DND-41 (cell line): ENCODE results near the gene SFTA2.

ENCODE experiments used
- CTCF ChIP-seq: IDR thresholded peaks from 2 replicates; pipeline ENCODE4 v1.5.1; 2012; ENCODE audit warnings: borderline replicate concordance, low read length, moderate library complexity, mild to moderate bottlenecking; ENCODE audit not compliant: poor library complexity, severe bottlenecking; ENCODE audit errors: extremely low read depth
- EZH2 ChIP-seq: IDR thresholded peaks from 3 replicates; pipeline ENCODE4 v1.6.1; 2012; ENCODE audit warnings: borderline replicate concordance, low read depth, mild to moderate bottlenecking, moderate library complexity, low read length, inconsistent platforms; ENCODE audit not compliant: severe bottlenecking

GRCh38 chr6:30902709-30903108 lies 29.3 kb downstream of the SFTA2 start:
- TF ChIP-seq CTCF = no peak
- TF ChIP-seq EZH2 = no peak
